ENCODE measurements around the gene GABRA4.

DNA sequence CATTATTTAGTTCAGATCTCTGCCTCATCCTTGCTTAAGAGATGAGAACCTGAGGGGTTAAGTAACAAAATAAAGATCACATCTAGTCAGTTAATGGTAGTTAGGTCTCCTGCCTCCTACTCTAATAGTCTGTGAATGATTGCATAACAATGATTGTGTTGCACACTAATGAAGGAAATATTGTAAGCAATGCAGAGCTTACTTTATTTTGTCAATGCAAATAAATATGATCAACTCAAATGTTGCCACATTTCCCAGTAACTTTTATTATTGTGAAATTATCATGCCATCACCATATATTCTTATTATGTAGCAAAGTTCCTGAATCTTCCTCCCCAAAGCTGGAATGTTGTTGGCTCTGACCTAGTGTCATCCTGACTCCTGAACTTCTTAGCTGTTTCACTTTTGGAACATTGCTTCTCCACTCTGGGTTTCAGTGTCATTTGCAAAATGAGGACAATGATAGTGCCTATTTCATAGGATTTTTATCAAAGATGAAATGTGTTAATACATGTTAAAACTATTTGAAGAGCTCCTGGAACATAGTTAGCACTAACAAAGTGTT, 17.0 kb upstream of the GABRA4 start:
- TF ChIP-seq POLR2A (IDR thresholded peaks at IDR 0.05; ENCODE audit: low read depth, low read length) (no peak), SP1 (IDR thresholded peaks at IDR 0.05; ENCODE audit: low read depth, low read length) (no peak)
- TF ChIP-seq, protein P1, sequence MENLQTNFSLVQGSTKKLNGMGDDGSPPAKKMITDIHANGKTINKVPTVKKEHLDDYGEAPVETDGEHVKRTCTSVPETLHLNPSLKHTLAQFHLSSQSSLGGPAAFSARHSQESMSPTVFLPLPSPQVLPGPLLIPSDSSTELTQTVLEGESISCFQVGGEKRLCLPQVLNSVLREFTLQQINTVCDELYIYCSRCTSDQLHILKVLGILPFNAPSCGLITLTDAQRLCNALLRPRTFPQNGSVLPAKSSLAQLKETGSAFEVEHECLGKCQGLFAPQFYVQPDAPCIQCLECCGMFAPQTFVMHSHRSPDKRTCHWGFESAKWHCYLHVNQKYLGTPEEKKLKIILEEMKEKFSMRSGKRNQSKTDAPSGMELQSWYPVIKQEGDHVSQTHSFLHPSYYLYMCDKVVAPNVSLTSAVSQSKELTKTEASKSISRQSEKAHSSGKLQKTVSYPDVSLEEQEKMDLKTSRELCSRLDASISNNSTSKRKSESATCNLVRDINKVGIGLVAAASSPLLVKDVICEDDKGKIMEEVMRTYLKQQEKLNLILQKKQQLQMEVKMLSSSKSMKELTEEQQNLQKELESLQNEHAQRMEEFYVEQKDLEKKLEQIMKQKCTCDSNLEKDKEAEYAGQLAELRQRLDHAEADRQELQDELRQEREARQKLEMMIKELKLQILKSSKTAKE (IDR thresholded peaks at IDR 0.05; ENCODE audit: low read depth, poor library complexity, severe bottlenecking): no peak
- TF ChIP-seq, protein P2, sequence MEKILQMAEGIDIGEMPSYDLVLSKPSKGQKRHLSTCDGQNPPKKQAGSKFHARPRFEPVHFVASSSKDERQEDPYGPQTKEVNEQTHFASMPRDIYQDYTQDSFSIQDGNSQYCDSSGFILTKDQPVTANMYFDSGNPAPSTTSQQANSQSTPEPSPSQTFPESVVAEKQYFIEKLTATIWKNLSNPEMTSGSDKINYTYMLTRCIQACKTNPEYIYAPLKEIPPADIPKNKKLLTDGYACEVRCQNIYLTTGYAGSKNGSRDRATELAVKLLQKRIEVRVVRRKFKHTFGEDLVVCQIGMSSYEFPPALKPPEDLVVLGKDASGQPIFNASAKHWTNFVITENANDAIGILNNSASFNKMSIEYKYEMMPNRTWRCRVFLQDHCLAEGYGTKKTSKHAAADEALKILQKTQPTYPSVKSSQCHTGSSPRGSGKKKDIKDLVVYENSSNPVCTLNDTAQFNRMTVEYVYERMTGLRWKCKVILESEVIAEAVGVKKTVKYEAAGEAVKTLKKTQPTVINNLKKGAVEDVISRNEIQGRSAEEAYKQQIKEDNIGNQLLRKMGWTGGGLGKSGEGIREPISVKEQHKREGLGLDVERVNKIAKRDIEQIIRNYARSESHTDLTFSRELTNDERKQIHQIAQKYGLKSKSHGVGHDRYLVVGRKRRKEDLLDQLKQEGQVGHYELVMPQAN (conservative IDR thresholded peaks at IDR 0.05): no peak
